Measurements from ENCODE around the gene TMEM184B. TPM values are rescaled to one million over a fixed set of nuclear protein-coding genes. Genes with fewer than 3 reads are reported as not detected.

The TMEM184B gene
- total RNA-seq, 4 donors from 2014 or later, result 39.4 to 108 (median 75.3) TPM

DNA sequence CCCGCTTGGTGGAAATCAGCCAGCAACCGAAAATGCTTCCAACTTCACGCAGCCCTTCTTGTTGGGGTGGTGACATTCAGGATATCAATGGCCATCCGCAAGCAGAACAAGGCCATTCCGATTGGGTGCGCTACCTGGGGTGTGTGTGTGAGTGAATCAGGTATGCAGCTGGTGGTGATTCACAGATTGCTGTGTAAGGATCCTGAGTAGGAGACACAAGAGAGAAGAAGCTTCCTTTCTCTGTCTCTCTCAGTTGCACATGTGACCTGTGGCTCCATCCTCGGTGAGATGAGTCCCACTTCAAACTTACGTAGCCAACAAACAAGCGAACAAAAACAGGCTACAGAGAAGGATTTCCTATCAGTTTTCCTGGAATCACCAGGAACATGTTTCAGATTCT is 9.6 kb upstream of the TMEM184B start:
- no peak overlapping the region for H3K27ac ChIP-seq (replicated peaks in 1 of 4)
- TF ChIP-seq POLR2A (IDR thresholded peaks at IDR 0.05; ENCODE audit: low read depth) (no peak), CTCF (IDR thresholded peaks at IDR 0.05) (no peak), POLR2AphosphoS5 (IDR thresholded peaks at IDR 0.05) (no peak), EP300 (IDR thresholded peaks at IDR 0.05) (no peak)
- intact Hi-C loops (cut with DNase I), result no loop called here
- H3K9me3 ChIP-seq, result no peaks in the 10 kb centered on the region
- H3K4me3 ChIP-seq, result no peak overlapping the region
- DNase-seq (ENCODE audit: extremely low spot score), result no peak
- H3K4me1 ChIP-seq, result peaks cover 9 to 36% (median 27%) of the 10 kb centered on the region in 4 donors
- H3K27me3 ChIP-seq, result no peaks in the 10 kb centered on the region
- H3K36me3 ChIP-seq, result peaks cover 0 to 4% (median 0%) of the 10 kb centered on the region in 4 donors
- WGBS, result 83% methylated on average over 9 of the region's 9 CpGs

DNA sequence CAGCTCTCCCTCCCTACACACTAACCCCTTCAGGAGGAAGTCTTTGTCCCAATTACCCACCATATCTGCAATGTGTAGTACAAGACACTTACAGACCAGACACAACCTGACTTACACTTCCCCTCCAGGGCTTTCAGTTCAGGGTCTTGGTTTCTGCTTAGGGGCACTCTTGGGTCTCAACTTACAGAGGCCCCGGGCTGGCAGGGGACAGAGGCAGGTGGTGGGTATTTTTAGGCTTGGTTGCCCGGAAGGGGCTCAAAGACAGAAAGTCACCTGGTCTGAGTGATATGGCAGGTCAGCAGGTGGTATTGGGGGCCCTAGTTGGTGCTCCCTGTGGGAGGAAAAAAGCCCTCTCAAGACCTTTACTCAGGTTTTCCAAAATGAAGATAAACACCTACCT is 3.4 kb upstream of the TMEM184B start:
- H3K9me3 ChIP-seq, result no peaks in the 10 kb centered on the region
- H3K27me3 ChIP-seq, result no peaks in the 10 kb centered on the region
- no peak for DNase-seq (ENCODE audit: extremely low spot score)
- H3K27ac ChIP-seq (replicated peaks in 1 of 4), result no peak overlapping the region
- intact Hi-C loops (cut with DNase I), result no loop called here
- TF ChIP-seq POLR2A (IDR thresholded peaks at IDR 0.05; ENCODE audit: low read depth), result no peak
- TF ChIP-seq EP300 (IDR thresholded peaks at IDR 0.05), result no peak
- TF ChIP-seq POLR2AphosphoS5 (IDR thresholded peaks at IDR 0.05), result no peak
- TF ChIP-seq CTCF (IDR thresholded peaks at IDR 0.05), result no peak
- 88% methylated on average over 2 of the region's 2 CpGs for WGBS
- H3K4me3 ChIP-seq, result no peak overlapping the region
- H3K36me3 ChIP-seq, result no peaks in the 10 kb centered on the region
- H3K4me1 ChIP-seq, result peaks cover 16 to 24% (median 24%) of the 10 kb centered on the region in 4 donors

DNA sequence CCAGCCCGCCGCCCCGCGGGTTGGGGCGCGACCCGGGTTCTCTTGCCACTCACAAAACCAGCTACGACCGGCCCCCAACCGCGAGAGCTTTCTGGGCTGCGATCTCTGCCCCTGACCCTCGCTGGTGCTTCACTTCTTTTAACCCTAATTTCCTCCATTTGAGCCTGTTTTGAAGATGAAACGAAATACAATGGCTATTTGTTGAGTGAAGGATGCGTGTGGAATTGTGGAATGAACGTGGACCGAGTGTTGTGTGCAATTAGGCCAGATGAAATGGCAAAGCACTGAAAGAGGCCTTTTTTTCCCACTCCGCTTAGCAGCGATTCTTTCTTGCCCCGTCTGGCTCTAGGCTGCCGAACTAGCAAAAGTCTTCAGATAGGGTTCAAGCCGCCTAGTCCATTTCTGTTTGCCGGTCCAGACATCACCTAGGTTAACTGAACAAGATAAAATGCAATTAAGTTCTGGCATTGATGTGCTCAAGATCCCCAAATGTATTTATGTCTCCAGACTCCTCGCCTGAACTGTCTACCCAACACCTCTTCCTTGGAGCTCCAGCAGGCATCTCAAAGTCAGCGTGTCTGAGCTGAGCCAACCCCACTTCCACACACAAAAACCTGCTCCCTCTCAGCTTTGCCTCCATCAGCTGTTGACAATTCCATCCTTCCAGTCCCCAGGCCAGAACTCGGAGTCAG is 471 bp upstream of the TMEM184B start:
- H3K4me1 ChIP-seq, result peaks cover 43 to 53% (median 48%) of the 10 kb centered on the region in 4 donors
- H3K27ac ChIP-seq (replicated peaks in 1 of 4), result peak overlapping the region; percentile 94 to 96 (median 94)
- peaks cover 0 to 10% (median 0%) of the 10 kb centered on the region in 4 donors for H3K36me3 ChIP-seq
- TF ChIP-seq POLR2AphosphoS5 (IDR thresholded peaks at IDR 0.05), result no peak
- no peak for TF ChIP-seq POLR2A (IDR thresholded peaks at IDR 0.05; ENCODE audit: low read depth)
- no peak for TF ChIP-seq CTCF (IDR thresholded peaks at IDR 0.05)
- no peak for TF ChIP-seq EP300 (IDR thresholded peaks at IDR 0.05)
- intact Hi-C loops (cut with DNase I), result loop anchor here (5.0 kb wide), 1 partner anchor 39 kb away; no protein-coding TSS in a partner anchor
- 18% methylated on average over 14 of the region's 26 CpGs for WGBS
- H3K9me3 ChIP-seq, result no peaks in the 10 kb centered on the region
- no peaks in the 10 kb centered on the region for H3K27me3 ChIP-seq
- peak overlapping the region; percentile 88 to 99 (median 98) for H3K4me3 ChIP-seq
- no peak for DNase-seq (ENCODE audit: extremely low spot score)

DNA sequence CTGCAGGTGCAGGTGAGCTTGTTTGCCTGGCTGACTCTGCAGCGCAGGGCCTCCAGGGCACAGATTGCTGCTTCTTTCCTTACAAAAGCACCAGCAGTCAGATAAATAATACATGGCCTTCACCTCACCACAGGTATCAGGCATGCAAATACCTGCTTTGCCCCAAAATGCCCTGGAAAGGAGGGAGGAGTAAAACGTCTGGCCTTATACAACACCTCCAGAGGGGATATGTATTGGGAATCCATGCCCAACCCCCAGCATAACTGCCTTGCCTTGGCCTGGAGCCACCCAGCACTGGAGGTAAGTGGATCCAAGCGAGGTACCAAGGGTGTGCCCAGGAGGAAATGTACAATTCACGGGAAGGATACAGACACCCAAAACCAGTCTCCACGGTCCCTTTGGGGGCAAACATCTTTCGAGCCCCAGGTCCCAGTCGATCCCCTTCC is 860 bp downstream of the TMEM184B start:
- H3K4me3 ChIP-seq, result peak overlapping the region; percentile 88 to 99 (median 98)
- H3K27ac ChIP-seq (replicated peaks in 1 of 4), result peak overlapping the region; percentile 94 to 96 (median 94)
- H3K4me1 ChIP-seq, result peaks cover 55 to 66% (median 61%) of the 10 kb centered on the region in 4 donors
- peaks cover 0 to 10% (median 0%) of the 10 kb centered on the region in 4 donors for H3K36me3 ChIP-seq
- H3K27me3 ChIP-seq, result no peaks in the 10 kb centered on the region
- H3K9me3 ChIP-seq, result no peaks in the 10 kb centered on the region
- no peak for DNase-seq (ENCODE audit: extremely low spot score)
- intact Hi-C loops (cut with DNase I), result loop anchor here (5.0 kb wide), 1 partner anchor 40 kb away; no protein-coding TSS in a partner anchor
- WGBS, result 20% methylated on average over 3 of the region's 7 CpGs
- TF ChIP-seq CTCF (IDR thresholded peaks at IDR 0.05) (no peak), POLR2AphosphoS5 (IDR thresholded peaks at IDR 0.05) (no peak), EP300 (IDR thresholded peaks at IDR 0.05) (no peak), POLR2A (IDR thresholded peaks at IDR 0.05; ENCODE audit: low read depth) (no peak)
